C4-2B (cell line): ENCODE measurements around the gene IGFBP6.

Source experiments
- H3K27ac ChIP-seq: fragments of 450-650 bp; 2 replicates; pipeline ENCODE4 v1.5.1; 2017
- CTCF ChIP-seq: fragments of 450-650 bp; conservative IDR thresholded peaks from 2 replicates; pipeline ENCODE4 v1.5.1; 2017; ENCODE audit warnings: mild to moderate bottlenecking
- ZFX ChIP-seq: fragments of 450-650 bp; IDR thresholded peaks from 2 replicates; pipeline ENCODE4 v1.6.1; 2017

IGFBP6 gene

GRCh38 chr12:53128780-53129569 is 31.5 kb downstream of the IGFBP6 start:
- H3K27ac ChIP-seq, result no peak overlapping the region
- TF ChIP-seq ZFX, result no peak
- no peak for TF ChIP-seq CTCF

DNA sequence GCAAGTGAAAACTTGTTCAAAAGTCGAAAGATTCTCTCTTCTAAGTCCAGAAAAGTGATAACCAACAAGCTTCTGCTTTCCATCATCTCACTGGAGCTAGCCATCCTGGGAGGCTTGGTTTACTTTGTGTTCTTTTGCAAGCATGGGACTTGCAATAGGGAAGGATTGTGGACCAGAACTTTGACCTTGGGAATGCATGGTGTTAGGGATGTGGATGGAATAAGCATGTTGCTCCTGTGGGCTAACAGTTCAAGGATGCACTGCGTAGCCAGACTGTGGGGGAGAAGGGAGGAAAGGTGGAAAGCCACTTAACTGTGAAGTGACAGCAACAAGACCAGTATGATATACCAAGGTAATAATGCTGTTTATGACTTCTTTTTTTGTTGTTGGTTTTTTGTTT is 34.4 kb downstream of the IGFBP6 start:
- H3K27ac ChIP-seq, result no peak overlapping the region
- TF ChIP-seq CTCF (no peak), ZFX (no peak)

DNA sequence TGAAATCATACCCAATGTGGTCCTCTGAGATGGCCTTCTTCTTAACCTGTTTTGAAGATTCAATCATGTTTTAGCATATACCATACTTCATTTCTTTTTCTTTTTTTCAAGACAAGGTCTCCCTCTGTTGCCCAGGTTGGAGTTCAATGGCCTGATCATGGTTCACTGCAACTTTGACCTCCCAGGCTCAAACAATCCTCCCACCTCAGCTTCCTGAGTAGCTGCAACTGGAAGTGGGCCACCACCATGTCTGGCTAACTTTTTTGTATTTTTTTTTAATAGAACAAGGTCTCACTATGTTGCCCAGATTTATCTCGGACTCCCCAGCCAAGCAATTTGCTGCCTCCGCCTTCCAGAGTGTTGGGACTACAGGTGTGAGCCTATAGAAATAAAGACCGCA is 36.3 kb downstream of the IGFBP6 start:
- TF ChIP-seq CTCF, result no peak
- no peak for TF ChIP-seq ZFX
- no peak overlapping the region for H3K27ac ChIP-seq

GRCh38 chr12:53143355-53143754 is 45.9 kb downstream of the IGFBP6 start:
- TF ChIP-seq ZFX (no peak), CTCF (no peak)
- H3K27ac ChIP-seq, result no peak overlapping the region

DNA sequence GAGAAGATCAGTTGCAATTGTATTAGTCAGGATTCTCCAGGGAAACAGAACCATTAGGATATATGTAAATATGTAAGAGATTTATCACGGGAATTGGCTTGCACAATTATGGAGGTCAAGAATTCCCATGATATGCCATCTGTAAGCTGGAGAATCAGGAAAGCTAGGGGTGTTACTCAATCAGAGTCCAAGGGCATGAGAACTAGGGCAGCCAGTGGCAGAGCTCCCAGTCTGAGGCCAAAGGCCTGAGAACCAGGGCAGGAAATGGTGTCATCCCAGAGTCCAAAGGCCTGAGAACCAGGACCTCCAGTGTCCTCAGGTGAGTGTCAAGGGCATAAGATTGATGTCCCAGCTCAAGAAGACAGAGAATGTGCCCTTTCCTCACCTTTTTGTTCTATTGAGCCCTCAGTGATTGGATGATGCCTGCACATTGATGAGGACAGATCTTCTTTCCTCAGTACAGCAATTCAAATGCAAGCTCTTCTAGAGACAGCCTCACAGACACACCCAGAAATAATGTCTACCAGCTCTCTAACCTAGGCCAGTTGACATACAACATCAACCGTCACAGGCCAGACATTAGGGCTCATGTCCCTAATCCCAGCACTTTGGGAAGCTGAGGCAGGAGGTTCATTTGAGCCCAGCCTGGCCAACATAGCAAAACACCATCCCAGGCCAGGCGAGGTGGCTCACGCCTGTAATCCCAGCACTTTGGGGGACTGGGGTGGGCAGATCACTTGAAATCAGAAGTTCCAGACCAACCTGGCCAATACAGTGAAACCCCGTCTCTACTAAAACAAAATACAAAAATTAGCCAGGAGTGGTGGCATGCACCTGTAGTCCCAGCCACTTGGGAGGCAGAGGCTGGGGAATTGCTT is 48.2 kb downstream of the IGFBP6 start:
- H3K27ac ChIP-seq, result no peak overlapping the region
- TF ChIP-seq ZFX (no peak), CTCF (no peak)

GRCh38 chr12:53147181-53147580 is 49.7 kb downstream of the IGFBP6 start:
- no peak overlapping the region for H3K27ac ChIP-seq
- TF ChIP-seq CTCF (no peak), ZFX (no peak)

GRCh38 chr12:53147653-53148052 is 50.2 kb downstream of the IGFBP6 start:
- no peak for TF ChIP-seq CTCF
- TF ChIP-seq ZFX, result no peak
- no peak overlapping the region for H3K27ac ChIP-seq
